ENCODE data around the gene DSN1.

DNA sequence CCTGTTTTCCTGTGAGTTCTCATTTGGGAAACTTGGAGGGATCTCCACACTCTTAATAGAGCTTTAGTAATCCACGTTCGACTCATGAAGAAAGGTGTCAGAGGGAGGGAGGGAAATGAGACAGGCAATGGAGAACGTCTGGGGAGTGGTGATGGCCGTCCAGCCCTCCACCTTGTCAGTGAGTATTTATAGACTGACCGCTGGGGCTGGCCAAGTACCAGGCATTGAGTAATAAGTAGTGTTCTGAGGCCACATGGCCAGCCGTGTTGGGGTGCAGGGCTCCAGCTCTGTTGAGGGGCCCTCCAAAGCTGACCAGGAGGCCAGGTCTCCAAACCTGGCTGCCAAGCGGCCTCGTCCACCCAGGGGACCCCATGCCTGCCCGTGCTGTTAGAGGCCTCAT is 11.3 kb upstream of the DSN1 start:
- TF ChIP-seq ZNF274 (IDR thresholded peaks at IDR 0.05; ENCODE audit: low read depth, low read length) (no peak), YY1 (IDR thresholded peaks at IDR 0.05; ENCODE audit: insufficient read depth, insufficient read length) (no peak), SUZ12 (IDR thresholded peaks at IDR 0.05; ENCODE audit: extremely low read depth, insufficient read depth, insufficient read length) (no peak)

All from NT2/D1 (cell line).